H1 (cell line): ENCODE results near the gene DDX43. TPM values are rescaled to one million over a fixed set of nuclear protein-coding genes. Genes with fewer than 3 reads are reported as not detected.
A peak's percentile ranks its signal among the peaks of the same experiment; 100 is the strongest.

Experiments
- CTCF ChIA-PET: fragments of 300-600 bp; sonication (Branson Sonifier 250); formaldehyde crosslinking; loops from one replicate; lab custom pipeline; 2021; ENCODE audit not compliant: partially characterized antibody; lab: Charles Lee
- POLR2A ChIA-PET: fragments of 300-600 bp; sonication (Branson Sonifier 250); formaldehyde crosslinking; loops from one replicate; lab custom pipeline; 2021; ENCODE audit warnings: inconsistent platforms; ENCODE audit not compliant: partially characterized antibody; lab: Charles Lee
- DNase-seq, 2 experiments: peaks; one replicate each; pipeline versions ENCODE4 v3.0.0 to v3.0.0-alpha.2; 2010 to 2022; ENCODE audit warnings: low spot score in 2 of 2, low read depth in 1 of 2, mixed read lengths in 1 of 2
- FAIRE-seq: peaks from 2 replicates; lab custom pipeline; 2011; peaks lifted over from hg19 to GRCh38; lab: Jason Lieb, UNC
- H2AFZ ChIP-seq: 2 replicates; pipeline ENCODE4 v1.8.1; 2012; ENCODE audit warnings: low read length, inconsistent platforms
- H2AK5ac ChIP-seq: 2 replicates; pipeline ENCODE4 v1.6.1; 2013; ENCODE audit warnings: low read depth, low read length
- H2BK120ac ChIP-seq: replicated peaks from 2 replicates; pipeline ENCODE3; 2013; ENCODE audit warnings: low read depth, low read length, inconsistent platforms
- H2BK12ac ChIP-seq: 2 replicates; pipeline ENCODE4 v1.6.1; 2013; ENCODE audit warnings: low read depth, low read length
- H2BK15ac ChIP-seq: 2 replicates; pipeline ENCODE4 v1.6.1; 2013; ENCODE audit warnings: low read length
- H2BK20ac ChIP-seq: 2 replicates; pipeline ENCODE4 v1.6.1; 2013; ENCODE audit warnings: low read length
- H2BK5ac ChIP-seq: 2 replicates; pipeline ENCODE4 v1.6.1; 2013; ENCODE audit warnings: low read depth, low read length
- H3K14ac ChIP-seq: 2 replicates; pipeline ENCODE4 v1.6.1; 2013; ENCODE audit warnings: inconsistent platforms; ENCODE audit not compliant: insufficient read length
- H3K18ac ChIP-seq: 2 replicates; pipeline ENCODE4 v1.6.1; 2013; ENCODE audit warnings: low read length; ENCODE audit errors: extremely low read depth
- H3K23ac ChIP-seq: 2 replicates; pipeline ENCODE4 v1.6.1; 2013; ENCODE audit warnings: inconsistent platforms; ENCODE audit not compliant: insufficient read length
- H3K23me2 ChIP-seq: 2 replicates; pipeline ENCODE4 v1.6.1; 2013; ENCODE audit warnings: low read depth, low read length
- H3K27ac ChIP-seq: 2 replicates; pipeline ENCODE4 v1.6.1; 2011; ENCODE audit warnings: low read depth, low read length, inconsistent platforms
- H3K27me3 ChIP-seq, 4 experiments: replicated peaks in 1 of 4; 1 replicate in 1 of 4; 2 replicates in 3 of 4; pipeline versions ENCODE4 v1.6.1 to v1.8.1; 2011 to 2013; ENCODE audit warnings: low read length in 3 of 4, mild to moderate bottlenecking in 3 of 4, inconsistent platforms in 2 of 4, mixed read lengths in 2 of 4, moderate library complexity in 1 of 4; ENCODE audit not compliant: control insufficient read depth in 3 of 4, insufficient read depth in 3 of 4; ENCODE audit errors: extremely low read depth in 1 of 4
- H3K36me3 ChIP-seq, 4 experiments: 2 replicates each; pipeline versions ENCODE4 v1.6.1 to v1.8.1; 2011 to 2013; ENCODE audit warnings: mild to moderate bottlenecking in 4 of 4, low read length in 3 of 4, moderate library complexity in 2 of 4, control low read depth in 1 of 4, inconsistent platforms in 1 of 4; ENCODE audit not compliant: insufficient read depth in 4 of 4, control insufficient read depth in 2 of 4
- H3K4ac ChIP-seq: replicated peaks from 2 replicates; pipeline ENCODE3; 2013; ENCODE audit warnings: low read length, low read depth, mixed read lengths, inconsistent platforms; ENCODE audit not compliant: insufficient read length
- H3K4me1 ChIP-seq, 4 experiments: replicated peaks in 1 of 4; 1 replicate in 1 of 4; 2 replicates in 3 of 4; pipeline versions ENCODE4 v1.6.1 to v1.8.1; 2011 to 2013; ENCODE audit warnings: low read length in 3 of 4, inconsistent platforms in 2 of 4, mixed read lengths in 1 of 4; ENCODE audit not compliant: insufficient read depth in 4 of 4, control insufficient read depth in 3 of 4
- H3K4me2 ChIP-seq, 2 experiments: 2 replicates each; pipeline versions ENCODE4 v1.6.1 to v1.8.1; 2011 to 2013; ENCODE audit warnings: low read depth in 2 of 2, low read length in 2 of 2, control low read depth in 1 of 2, inconsistent platforms in 1 of 2, mild to moderate bottlenecking in 1 of 2; ENCODE audit not compliant: insufficient read depth in 1 of 2
- H3K4me3 ChIP-seq, 4 experiments: fragments of 200-600, 300-600 bp in 1 of 4; sonication (generic), shearing (Covaris generic), sonication (Bioruptor Twin) in 1 of 4; 2 replicates each; pipeline versions ENCODE4 v1.5.1 to v1.8.1; 2011 to 2016; ENCODE audit warnings: low read length in 4 of 4, low read depth in 3 of 4, control low read depth in 2 of 4, inconsistent platforms in 2 of 4, mild to moderate bottlenecking in 2 of 4, mixed read lengths in 1 of 4, moderate library complexity in 1 of 4; ENCODE audit not compliant: insufficient read depth in 2 of 4; ENCODE audit errors: extremely low read depth in 1 of 4
- H3K56ac ChIP-seq: replicated peaks from 2 replicates; pipeline ENCODE3; 2013; ENCODE audit warnings: low read depth, mild to moderate bottlenecking, mixed read lengths, low read length, inconsistent platforms; ENCODE audit not compliant: insufficient read length
- H3K79me1 ChIP-seq: 2 replicates; pipeline ENCODE4 v1.6.1; 2013; ENCODE audit warnings: low read depth, low read length, control low read depth
- H3K79me2 ChIP-seq, 2 experiments: 2 replicates each; pipeline versions ENCODE4 v1.6.1 to v1.8.1; 2012 to 2013; ENCODE audit warnings: low read length in 2 of 2, mild to moderate bottlenecking in 2 of 2, inconsistent platforms in 1 of 2; ENCODE audit not compliant: insufficient read depth in 2 of 2, control insufficient read depth in 1 of 2
- H3K9ac ChIP-seq, 4 experiments: replicated peaks in 1 of 4; 1 replicate in 1 of 4; 2 replicates in 3 of 4; pipeline versions ENCODE4 v1.6.1 to v1.8.1; 2011 to 2013; ENCODE audit warnings: low read depth in 3 of 4, low read length in 3 of 4, control low read depth in 2 of 4, mild to moderate bottlenecking in 2 of 4, moderate library complexity in 2 of 4, inconsistent platforms in 1 of 4; ENCODE audit errors: extremely low read depth in 1 of 4
- H3K9me3 ChIP-seq, 2 experiments: 2 replicates each; pipeline versions ENCODE4 v1.6.1 to v1.8.1; 2012 to 2013; ENCODE audit warnings: mild to moderate bottlenecking in 2 of 2, moderate library complexity in 2 of 2, control low read depth in 1 of 2, inconsistent platforms in 1 of 2, low read depth in 1 of 2, low read length in 1 of 2, mixed read lengths in 1 of 2; ENCODE audit not compliant: insufficient read depth in 2 of 2
- H4K20me1 ChIP-seq, 2 experiments: replicated peaks in 1 of 2; 2 replicates each; pipeline versions ENCODE3 to v1.8.1; 2011 to 2013; ENCODE audit warnings: inconsistent platforms in 2 of 2, low read length in 2 of 2, mild to moderate bottlenecking in 1 of 2; ENCODE audit not compliant: insufficient read depth in 2 of 2, control insufficient read depth in 1 of 2
- H4K5ac ChIP-seq: 2 replicates; pipeline ENCODE4 v1.6.1; 2013; ENCODE audit warnings: low read length, low read depth, mixed read lengths, inconsistent platforms; ENCODE audit not compliant: insufficient read length
- H4K8ac ChIP-seq: 2 replicates; pipeline ENCODE4 v1.8.0; 2013; ENCODE audit warnings: mild to moderate bottlenecking, moderate library complexity, low read length, inconsistent platforms; ENCODE audit not compliant: insufficient read depth; ENCODE audit errors: extremely low read depth
- H4K91ac ChIP-seq: replicated peaks from 2 replicates; pipeline ENCODE3; 2013; ENCODE audit warnings: low read length, mixed read lengths, inconsistent platforms; ENCODE audit not compliant: insufficient read length
- E2F6 ChIP-seq: IDR thresholded peaks from 2 replicates; pipeline ENCODE4 v1.6.1; 2012; ENCODE audit warnings: inconsistent platforms
- GABPA ChIP-seq: IDR thresholded peaks from 2 replicates; pipeline ENCODE4 v1.6.1; 2011; ENCODE audit warnings: mild to moderate bottlenecking, low read length, moderate library complexity, borderline replicate concordance; ENCODE audit not compliant: insufficient read depth
- KDM1A ChIP-seq: fragments of 200-600, 300-600 bp; sonication (generic); IDR thresholded peaks from 2 replicates; pipeline ENCODE4 v1.7.1; 2016; ENCODE audit warnings: mild to moderate bottlenecking, low read length, borderline replicate concordance
- WGBS, 2 experiments: shearing (Covaris generic) in 1 of 2; methylation state at CpG; one replicate each; pipeline versions ENCODE4 v1.1.6 to v1.1.7; 2013 to 2015; ENCODE audit warnings: low lambda C conversion rate in 2 of 2, mixed read lengths in 2 of 2, inconsistent platforms in 1 of 2, low coverage in 1 of 2, missing lambda C conversion rate in 1 of 2; ENCODE audit not compliant: insufficient replicate concordance in 2 of 2, insufficient coverage in 1 of 2, insufficient read length in 1 of 2; ENCODE audit errors: extremely low coverage in 1 of 2, missing lambda C conversion rate in 1 of 2; 5-methylcytosine and 5-hydroxymethylcytosine counted together
- polyA plus RNA-seq, 7 experiments: library from polyadenylated mRNA; depleted of rRNA in 3 of 7; stranded (reverse) in 5 of 7; unstranded in 2 of 7; fragments of >200 nt in 5 of 7; fragments of 200-250 nt in 2 of 7; gene quantifications; 1 replicate in 5 of 7; 2 replicates in 1 of 7; 4 replicates in 1 of 7; pipeline versions ENCODE4 v1.2.1 to v1.2.3, GENCODE V29; 2011 to 2013; ENCODE audit warnings: missing spikeins in 2 of 7, mixed read lengths in 2 of 7
- total RNA-seq: library from RNA; stranded (reverse); fragmentation: NEBNext Ultra II Directional; extraction: Animal tissue kit (Norgen Biotek cat#: 25700); gene quantifications from 2 replicates; pipeline ENCODE4 v1.2.1, GENCODE V29; 2021

The DDX43 gene
- total and polyA plus RNA-seq, 2 of the 8 experiments (the other 6 are each of a cell fraction or from before 2014, with no cell fraction given), result 0.05 TPM; not detected in 1

GRCh38 chr6:73348550-73349204 is 46.0 kb upstream of the DDX43 start:
- Histone ChIP-seq H3K79me1 (no peaks in the 10 kb centered on the region), H3K18ac (peak overlapping the region; percentile 99), H3K14ac (no peak overlapping the region), H2BK120ac (peak overlapping the region; percentile 99), H3K23ac (no peak overlapping the region), H4K8ac (peak overlapping the region; percentile 28; the same call in 1 of the 2 replicates), H2BK5ac (peak overlapping the region; percentile 99; the same call in 1 of the 2 replicates), H2BK12ac (peak overlapping the region; percentile 100), H3K56ac (peak overlapping the region; percentile 95), H3K4me3 (no peak overlapping the region), H4K91ac (peak overlapping the region; percentile 100), H2BK15ac (no peak overlapping the region), H2AFZ (no peak overlapping the region), H3K36me3 (no peaks in the 10 kb centered on the region), H3K27ac (peak overlapping the region; percentile 65; the same call in 1 of the 2 replicates), H4K5ac (peak overlapping the region; percentile 70), H3K9ac (no peak overlapping the region; a peak in 1 of 7 replicates), H3K4ac (peak overlapping the region; percentile 100), H3K4me2 (peak overlapping the region; percentile 44 to 47; a peak in 2 of 4 replicates), H3K23me2 (no peaks in the 10 kb centered on the region), H3K27me3 (no peaks in the 10 kb centered on the region; a peak in 1 of 7 replicates), H3K79me2 (no peaks in the 10 kb centered on the region), H4K20me1 (no peaks in the 10 kb centered on the region), H2BK20ac (peak overlapping the region; percentile 99), H3K4me1 (peaks cover 8 to 22% (median 15%) of the 10 kb centered on the region in 4 experiments), H2AK5ac (peak overlapping the region; percentile 85; the same call in 1 of the 2 replicates), H3K9me3 (peaks cover 0 to 3% of the 10 kb centered on the region in 2 experiments; a peak in 1 of 4 replicates)
- ChIA-PET CTCF (interaction anchor here (1.0 kb wide), 4 partner anchors 20 to 40 kb away, joined by 3 read pairs; no protein-coding TSS in a partner anchor), POLR2A (interaction anchor here (0.6 to 2.9 kb wide), 11 partner anchors 9 to 1805 kb away, joined by 3 to 15 read pairs (median 4); partner anchors contain the start of gene SLC17A5)
- TF ChIP-seq KDM1A (0 out of 2 replicates have a peak, but pooled peaks have one; percentile 48), GABPA (no peak), E2F6 (peak; percentile 58; the same call in 1 of the 2 replicates)
- no peak for FAIRE-seq
- DNase-seq, result peak in 1 of 2 experiments; percentile 61
- WGBS, 2 experiments, result 62% methylated on average over 33 of the region's 33 CpGs; no CpG with 5 or more reads in 1 of the 2 experiments
